IPS-20b (cell line): ENCODE measurements around the gene TFB1M.

Experiments
- H3K27ac ChIP-seq: one replicate; pipeline ENCODE4 v1.5.1; 2013; ENCODE audit warnings: low read length
- H3K27me3 ChIP-seq: 2 replicates; pipeline ENCODE4 v1.6.1; 2013; ENCODE audit warnings: mild to moderate bottlenecking, low read length, inconsistent platforms; ENCODE audit not compliant: insufficient read depth
- H3K36me3 ChIP-seq: 2 replicates; pipeline ENCODE4 v1.6.1; 2013; ENCODE audit warnings: low read depth, mild to moderate bottlenecking, inconsistent platforms, low read length, moderate library complexity; ENCODE audit not compliant: insufficient read depth
- H3K4me1 ChIP-seq: 2 replicates; pipeline ENCODE4 v1.6.1; 2013; ENCODE audit warnings: mild to moderate bottlenecking, control low read depth, inconsistent platforms, low read length, moderate library complexity; ENCODE audit not compliant: insufficient read depth
- H3K4me3 ChIP-seq: 2 replicates; pipeline ENCODE4 v1.5.1; 2013; ENCODE audit warnings: mild to moderate bottlenecking, low read length, inconsistent platforms
- H3K9ac ChIP-seq: 2 replicates; pipeline ENCODE4 v1.6.1; 2013; ENCODE audit warnings: low read depth, mild to moderate bottlenecking, inconsistent platforms, low read length, moderate library complexity
- H3K9me3 ChIP-seq: 2 replicates; pipeline ENCODE4 v1.6.1; 2013; ENCODE audit warnings: mild to moderate bottlenecking, low read depth, low read length, inconsistent platforms; ENCODE audit not compliant: insufficient read depth

TFB1M gene

DNA sequence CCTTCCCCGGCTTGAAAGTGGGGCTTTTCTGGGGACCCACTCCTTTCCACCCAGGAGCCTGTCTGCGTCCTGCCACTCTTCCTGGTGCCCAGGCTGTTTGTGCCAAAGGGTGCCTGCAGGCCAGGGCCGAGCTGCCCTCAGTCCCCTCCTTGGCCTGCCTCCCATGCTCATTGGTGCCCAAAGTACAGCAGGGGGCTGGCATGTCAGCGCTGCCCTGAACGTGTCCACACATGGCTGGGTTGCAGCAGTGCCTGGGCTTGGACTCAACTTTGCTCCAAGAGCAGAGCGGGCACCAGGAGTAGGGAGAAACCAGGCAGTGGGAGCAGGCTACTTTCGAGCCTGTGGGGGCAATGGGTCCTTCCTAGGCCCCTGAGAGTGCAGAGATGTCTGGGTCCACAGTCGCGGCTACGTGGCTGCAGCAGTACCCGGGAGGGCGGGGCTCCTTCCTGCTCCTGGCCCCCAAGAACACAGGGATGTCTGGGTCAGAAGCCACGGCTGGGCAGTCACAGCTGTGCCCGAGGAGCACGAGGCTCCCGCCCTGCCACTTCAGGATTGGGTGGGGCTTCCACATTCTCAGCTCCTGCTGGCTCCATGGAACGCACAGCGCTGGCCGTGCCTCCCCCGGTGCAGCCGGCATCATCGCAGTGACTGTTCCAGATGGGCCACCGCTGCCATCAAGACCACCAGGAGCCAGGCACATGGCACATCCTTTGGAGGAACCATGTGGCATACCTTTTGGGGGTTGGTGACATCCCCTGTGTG lies 100.5 kb downstream of the TFB1M start:
- H3K4me3 ChIP-seq = no peak overlapping the region
- H3K9ac ChIP-seq = no peak overlapping the region
- peaks cover 14% of the 10 kb centered on the region for H3K36me3 ChIP-seq
- no peak overlapping the region for H3K27ac ChIP-seq
- H3K27me3 ChIP-seq = no peaks in the 10 kb centered on the region
- H3K4me1 ChIP-seq = peaks cover 7% of the 10 kb centered on the region
- peaks cover 6% of the 10 kb centered on the region; the same call in 1 of the 2 replicates for H3K9me3 ChIP-seq

DNA sequence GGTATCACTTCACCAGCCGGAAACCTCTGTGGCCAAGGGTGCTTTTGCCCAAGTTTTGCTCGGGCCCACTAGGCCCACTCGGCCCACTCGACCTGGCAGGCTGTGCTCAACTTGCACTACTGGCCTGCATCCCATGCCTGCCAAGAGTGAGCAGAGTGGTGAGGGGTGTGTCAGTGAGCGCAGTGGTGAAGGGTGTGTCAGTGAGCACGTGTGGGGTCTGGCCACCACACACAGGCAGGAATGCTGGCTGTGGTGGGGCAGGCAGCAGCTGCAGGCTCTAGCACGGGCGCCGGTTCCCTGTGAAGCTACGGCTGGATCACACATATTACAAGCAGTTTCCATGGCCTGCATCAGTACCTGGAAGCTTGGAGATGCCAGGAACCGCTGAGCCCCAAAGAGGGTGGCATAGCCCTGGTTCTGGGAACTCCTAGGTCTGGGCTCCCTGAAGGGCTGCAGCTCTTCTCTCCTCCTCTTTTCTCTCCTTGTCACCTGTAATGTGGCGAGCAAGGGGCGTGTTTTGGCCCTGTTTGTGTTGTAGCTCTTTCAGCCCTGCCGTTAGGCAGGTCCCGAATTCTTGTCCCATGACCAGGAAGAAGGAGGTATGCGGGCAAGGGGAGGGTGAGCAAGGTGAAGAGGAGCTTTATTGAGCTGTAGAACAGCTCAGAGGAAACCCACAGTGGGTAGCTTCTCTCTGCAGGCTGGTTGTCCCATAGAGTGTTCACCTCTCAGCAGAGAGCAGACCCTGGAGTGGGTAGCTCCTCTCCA lies 101.5 kb downstream of the TFB1M start:
- no peaks in the 10 kb centered on the region for H3K27me3 ChIP-seq
- no peak overlapping the region for H3K4me3 ChIP-seq
- H3K9me3 ChIP-seq = peaks cover 6% of the 10 kb centered on the region; the same call in 1 of the 2 replicates
- peaks cover 7% of the 10 kb centered on the region for H3K4me1 ChIP-seq
- H3K27ac ChIP-seq = no peak overlapping the region
- H3K9ac ChIP-seq = no peak overlapping the region
- H3K36me3 ChIP-seq = peaks cover 14% of the 10 kb centered on the region

GRCh38 chr6:155212106-155212505 lies 102.2 kb downstream of the TFB1M start:
- H3K9ac ChIP-seq = no peak overlapping the region
- H3K27me3 ChIP-seq = no peaks in the 10 kb centered on the region
- peaks cover 6% of the 10 kb centered on the region; the same call in 1 of the 2 replicates for H3K9me3 ChIP-seq
- H3K36me3 ChIP-seq = peaks cover 14% of the 10 kb centered on the region
- H3K27ac ChIP-seq = no peak overlapping the region
- H3K4me1 ChIP-seq = peaks cover 7% of the 10 kb centered on the region
- H3K4me3 ChIP-seq = no peak overlapping the region

- H3K9ac ChIP-seq = no peak overlapping the region
- peaks cover 5% of the 10 kb centered on the region; the same call in 1 of the 2 replicates for H3K9me3 ChIP-seq
- H3K27ac ChIP-seq = no peak overlapping the region
- no peak overlapping the region for H3K4me3 ChIP-seq
- H3K36me3 ChIP-seq = peaks cover 12% of the 10 kb centered on the region
- no peaks in the 10 kb centered on the region for H3K27me3 ChIP-seq
- no peaks in the 10 kb centered on the region for H3K4me1 ChIP-seq
Measured at GRCh38 chr6:155207223-155207622, 107.1 kb downstream of the TFB1M start.
